Thymus (tissue), 11 donors: ENCODE data around the gene GOLPH3. TPM values are rescaled to one million over a fixed set of nuclear protein-coding genes. Genes with fewer than 3 reads are reported as not detected.

Source experiments
- DNase-seq, 9 donors: peaks; one replicate each; pipeline ENCODE4 v3.0.0-alpha.2; 2013; ENCODE audit warnings: low spot score in 9 of 9, low read depth in 6 of 9, missing footprints in 1 of 9
- H3K27ac ChIP-seq, 2 donors: one replicate each; pipeline ENCODE4 v1.5.1; 2013; ENCODE audit warnings: control low read depth in 1 of 2, low read depth in 1 of 2, low read length in 1 of 2, mild to moderate bottlenecking in 1 of 2, moderate library complexity in 1 of 2
- H3K27me3 ChIP-seq, 2 donors: one replicate each; pipeline ENCODE4 v1.5.1; 2013; ENCODE audit warnings: low read length in 1 of 2; ENCODE audit not compliant: control insufficient read depth in 2 of 2, insufficient read depth in 1 of 2
- H3K36me3 ChIP-seq, 2 donors: one replicate each; pipeline ENCODE4 v1.5.1; 2013; ENCODE audit warnings: low read length in 1 of 2, mild to moderate bottlenecking in 1 of 2, moderate library complexity in 1 of 2; ENCODE audit not compliant: control insufficient read depth in 2 of 2, insufficient read depth in 2 of 2
- H3K4me1 ChIP-seq, 2 donors: one replicate each; pipeline ENCODE4 v1.5.1; 2013; ENCODE audit warnings: low read length in 2 of 2; ENCODE audit not compliant: control insufficient read depth in 2 of 2, insufficient read depth in 2 of 2
- H3K4me3 ChIP-seq, 2 donors: one replicate each; pipeline ENCODE4 v1.5.1; 2013; ENCODE audit warnings: low read length in 2 of 2, control low read depth in 1 of 2, mild to moderate bottlenecking in 1 of 2
- H3K9me3 ChIP-seq, 2 donors: one replicate each; pipeline ENCODE4 v1.5.1; 2013; ENCODE audit warnings: low read length in 1 of 2, mild to moderate bottlenecking in 1 of 2; ENCODE audit not compliant: control insufficient read depth in 2 of 2, insufficient read depth in 1 of 2
- WGBS: extraction: QIAGEN DNeasy Blood & Tissue Kit; methylation state at CpG from one replicate; pipeline ENCODE4 v1.1.7; 2013; 5-methylcytosine and 5-hydroxymethylcytosine counted together
- polyA plus RNA-seq: library from polyadenylated mRNA; stranded (reverse); fragments of 200-250 nt; gene quantifications from one replicate; pipeline ENCODE4 v1.2.3, GENCODE V29; 2013
- total RNA-seq: library from RNA; stranded (reverse); fragments of 120-200 nt; gene quantifications from one replicate; pipeline ENCODE4 v1.2.4, GENCODE V29; 2013
- donor health status: healthy.

Gene GOLPH3
- total and polyA plus RNA-seq, 2 donors, result 42.9 to 76.9 TPM

DNA sequence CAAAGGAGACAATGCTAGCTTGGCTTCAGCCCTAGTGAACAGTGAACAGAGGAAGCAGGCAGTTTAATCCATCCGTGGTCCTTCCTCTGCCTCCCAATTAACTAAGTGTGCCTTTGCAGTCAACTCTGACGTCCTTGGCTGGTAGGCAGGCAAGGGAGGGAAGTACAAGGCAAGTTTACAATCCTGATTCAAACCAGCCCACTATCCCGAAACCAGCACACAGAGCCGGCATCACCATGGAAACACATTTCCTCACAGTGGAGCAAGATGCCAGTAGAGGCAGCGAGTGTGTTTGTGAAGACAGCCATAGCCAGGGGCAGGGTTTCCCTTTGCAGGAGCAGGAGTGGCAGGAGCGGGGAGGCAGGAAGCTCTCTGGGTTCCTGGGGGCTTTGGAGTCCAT is 73.9 kb downstream of the GOLPH3 start:
- Histone ChIP-seq H3K9me3 (no peaks in the 10 kb centered on the region), H3K4me1 (no peaks in the 10 kb centered on the region), H3K27ac (no peak overlapping the region), H3K36me3 (peaks cover 15 to 43% of the 10 kb centered on the region in 2 donors), H3K27me3 (no peaks in the 10 kb centered on the region), H3K4me3 (no peak overlapping the region)
- 95% methylated on average over 6 of the region's 6 CpGs for WGBS
- no peak for DNase-seq

DNA sequence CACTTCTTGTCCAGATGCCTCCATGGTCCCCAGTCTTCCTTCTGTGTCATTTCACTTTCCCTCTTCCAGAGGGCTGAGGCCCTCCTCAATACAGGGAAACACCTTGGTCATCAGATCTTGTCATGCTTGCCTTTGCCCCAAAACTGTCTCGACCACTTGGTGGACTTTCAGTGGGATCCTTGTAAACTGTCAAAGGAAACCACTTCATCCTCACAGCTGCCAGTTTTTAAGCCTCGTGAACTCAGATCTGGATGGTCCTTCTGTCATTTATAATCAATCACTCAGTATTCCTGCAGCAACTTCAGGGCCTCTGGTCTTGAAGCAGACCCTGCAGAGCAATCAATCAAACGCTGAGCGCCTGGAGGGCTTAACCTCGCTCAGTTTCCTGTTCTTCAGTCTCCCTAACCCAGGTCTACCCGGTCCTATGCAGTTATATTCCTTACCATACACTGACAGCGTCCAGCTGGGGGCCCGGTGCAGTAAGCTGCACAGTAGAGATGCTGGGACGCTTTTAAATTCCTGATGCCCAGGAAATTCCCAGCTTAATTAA is 74.6 kb downstream of the GOLPH3 start:
- Histone ChIP-seq H3K4me3 (no peak overlapping the region), H3K9me3 (no peaks in the 10 kb centered on the region), H3K36me3 (peaks cover 15 to 43% of the 10 kb centered on the region in 2 donors), H3K4me1 (no peaks in the 10 kb centered on the region), H3K27me3 (no peaks in the 10 kb centered on the region), H3K27ac (peak overlapping the region in 1 of 2 donors; percentile 24)
- no peak for DNase-seq
- whole genome bisulfite sequencing, result 92% methylated on average over 9 of the region's 9 CpGs

DNA sequence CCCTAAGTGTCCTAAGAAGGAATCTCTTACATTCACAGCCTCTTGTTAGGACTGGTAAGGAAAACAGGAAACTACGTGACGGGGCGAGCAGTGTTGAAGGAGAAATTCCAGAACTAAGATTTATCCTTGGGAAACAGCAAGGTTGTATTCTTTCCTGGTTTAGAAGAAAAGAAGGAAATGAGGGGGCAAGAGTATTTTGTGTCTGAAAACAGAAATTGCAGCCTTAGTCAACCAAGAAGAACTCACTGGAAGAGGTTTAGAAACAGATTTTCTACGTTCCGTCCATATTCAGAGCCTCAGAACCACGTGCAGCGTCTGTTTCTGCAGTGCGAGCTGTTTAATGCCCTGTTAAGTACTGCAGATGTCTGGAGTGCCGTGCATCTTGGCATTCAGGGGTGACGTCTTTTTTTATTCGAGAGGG is 75.2 kb downstream of the GOLPH3 start:
- no peak for DNase-seq
- H3K27me3 ChIP-seq, result no peaks in the 10 kb centered on the region
- H3K4me1 ChIP-seq, result no peaks in the 10 kb centered on the region
- peaks cover 13 to 39% of the 10 kb centered on the region in 2 donors for H3K36me3 ChIP-seq
- no peaks in the 10 kb centered on the region for H3K9me3 ChIP-seq
- no peak overlapping the region for H3K4me3 ChIP-seq
- H3K27ac ChIP-seq, result no peak overlapping the region
- 97% methylated on average over 11 of the region's 11 CpGs for WGBS

DNA sequence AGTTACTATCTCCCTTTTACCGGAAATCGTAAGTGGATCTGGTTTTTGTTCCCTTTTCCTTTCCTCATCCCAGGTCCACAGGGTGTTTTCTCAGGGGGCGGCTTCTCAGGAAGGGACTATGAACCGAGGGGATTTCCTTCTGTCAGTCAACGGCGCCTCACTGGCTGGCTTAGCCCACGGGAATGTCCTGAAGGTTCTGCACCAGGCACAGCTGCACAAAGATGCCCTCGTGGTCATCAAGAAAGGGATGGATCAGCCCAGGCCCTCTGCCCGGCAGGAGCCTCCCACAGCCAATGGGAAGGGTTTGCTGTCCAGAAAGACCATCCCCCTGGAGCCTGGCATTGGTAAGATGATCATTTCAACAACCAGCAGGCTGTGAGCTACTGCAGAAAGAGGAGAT is 75.8 kb downstream of the GOLPH3 start:
- 91% methylated on average over 9 of the region's 9 CpGs for WGBS
- Histone ChIP-seq H3K4me1 (no peaks in the 10 kb centered on the region), H3K4me3 (no peak overlapping the region), H3K27me3 (no peaks in the 10 kb centered on the region), H3K27ac (no peak overlapping the region), H3K36me3 (peaks cover 6 to 33% of the 10 kb centered on the region in 2 donors), H3K9me3 (no peaks in the 10 kb centered on the region)
- no peak for DNase-seq

- WGBS, result 98% methylated on average over 10 of the region's 10 CpGs
- DNase-seq, result no peak
- Histone ChIP-seq H3K27ac (no peak overlapping the region), H3K4me3 (no peak overlapping the region), H3K27me3 (no peaks in the 10 kb centered on the region), H3K4me1 (no peaks in the 10 kb centered on the region), H3K36me3 (peaks cover 5 to 26% of the 10 kb centered on the region in 2 donors), H3K9me3 (no peaks in the 10 kb centered on the region)
Measured at GRCh38 chr5:32096891-32097595, 77.1 kb downstream of the GOLPH3 start.

- H3K4me3 ChIP-seq, result no peak overlapping the region
- H3K27ac ChIP-seq, result no peak overlapping the region
- H3K27me3 ChIP-seq, result no peaks in the 10 kb centered on the region
- no peaks in the 10 kb centered on the region for H3K9me3 ChIP-seq
- H3K4me1 ChIP-seq, result no peaks in the 10 kb centered on the region
- WGBS, result 85% methylated on average over 7 of the region's 7 CpGs
- DNase-seq, result no peak
- peaks cover 0 to 15% of the 10 kb centered on the region in 2 donors for H3K36me3 ChIP-seq
Measured at GRCh38 chr5:32095261-32095671, 78.9 kb downstream of the GOLPH3 start.

- H3K36me3 ChIP-seq, result peaks cover 0 to 9% of the 10 kb centered on the region in 2 donors
- no peaks in the 10 kb centered on the region for H3K9me3 ChIP-seq
- no peak overlapping the region for H3K27ac ChIP-seq
- no peaks in the 10 kb centered on the region for H3K27me3 ChIP-seq
- H3K4me3 ChIP-seq, result no peak overlapping the region
- 95% methylated on average over 5 of the region's 5 CpGs for WGBS
- H3K4me1 ChIP-seq, result no peaks in the 10 kb centered on the region
- no peak for DNase-seq
Measured at GRCh38 chr5:32094691-32095090, 79.4 kb downstream of the GOLPH3 start.

- Histone ChIP-seq H3K4me1 (no peaks in the 10 kb centered on the region), H3K36me3 (no peaks in the 10 kb centered on the region), H3K27ac (no peak overlapping the region), H3K27me3 (no peaks in the 10 kb centered on the region), H3K9me3 (no peaks in the 10 kb centered on the region), H3K4me3 (no peak overlapping the region)
- WGBS, result 75% methylated on average over 20 of the region's 20 CpGs
- peak; percentile 27 to 80 (median 56) for DNase-seq
Measured at GRCh38 chr5:32092938-32093812, 80.9 kb downstream of the GOLPH3 start.

DNA sequence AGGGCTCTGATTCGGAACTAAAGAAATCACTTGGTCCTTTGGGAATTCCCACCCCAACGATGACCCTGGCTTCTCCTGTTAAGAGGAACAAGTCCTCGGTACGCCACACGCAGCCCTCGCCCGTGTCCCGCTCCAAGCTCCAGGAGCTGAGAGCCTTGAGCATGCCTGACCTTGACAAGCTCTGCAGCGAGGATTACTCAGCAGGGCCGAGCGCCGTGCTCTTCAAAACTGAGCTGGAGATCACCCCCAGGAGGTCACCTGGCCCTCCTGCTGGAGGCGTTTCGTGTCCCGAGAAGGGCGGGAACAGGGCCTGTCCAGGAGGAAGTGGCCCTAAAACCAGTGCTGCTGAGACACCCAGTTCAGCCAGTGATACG is 83.4 kb downstream of the GOLPH3 start:
- Histone ChIP-seq H3K27me3 (no peaks in the 10 kb centered on the region), H3K4me3 (no peak overlapping the region), H3K9me3 (no peaks in the 10 kb centered on the region), H3K27ac (no peak overlapping the region), H3K4me1 (no peaks in the 10 kb centered on the region), H3K36me3 (no peaks in the 10 kb centered on the region)
- 98% methylated on average over 17 of the region's 17 CpGs for WGBS
- no peak for DNase-seq
